ENCODE results near the gene OTOG.

The OTOG gene

GRCh38 chr11:17588166-17588565, 41.1 kb downstream of the OTOG start:
- no peak for DNase-seq (ENCODE audit: low spot score)

- no peak for DNase-seq (ENCODE audit: low spot score)
Measured at GRCh38 chr11:17588721-17589120, 41.7 kb downstream of the OTOG start.

- no peak for DNase-seq (ENCODE audit: low spot score)
Measured at GRCh38 chr11:17590463-17590862, 43.4 kb downstream of the OTOG start.

GRCh38 chr11:17591293-17591692, 44.2 kb downstream of the OTOG start:
- DNase-seq (ENCODE audit: low spot score): no peak

- DNase-seq (ENCODE audit: low spot score): no peak
Measured at GRCh38 chr11:17593466-17594245, 46.6 kb downstream of the OTOG start.

- no peak for DNase-seq (ENCODE audit: low spot score)
Measured at GRCh38 chr11:17594686-17595192, 47.7 kb downstream of the OTOG start.

- DNase-seq (ENCODE audit: low spot score): no peak
Measured at GRCh38 chr11:17595526-17596309, 48.7 kb downstream of the OTOG start.

GRCh38 chr11:17596310-17596669, 49.2 kb downstream of the OTOG start:
- DNase-seq (ENCODE audit: low spot score): no peak

GRCh38 chr11:17596711-17597110, 49.7 kb downstream of the OTOG start:
- no peak for DNase-seq (ENCODE audit: low spot score)

- DNase-seq (ENCODE audit: low spot score): no peak
Measured at GRCh38 chr11:17597770-17598169, 50.7 kb downstream of the OTOG start.

GRCh38 chr11:17598700-17599459, 51.8 kb downstream of the OTOG start:
- peak; percentile 70 for DNase-seq (ENCODE audit: low spot score)

GRCh38 chr11:17599460-17599925, 52.4 kb downstream of the OTOG start:
- DNase-seq (ENCODE audit: low spot score): no peak

- DNase-seq (ENCODE audit: low spot score): no peak
Measured at GRCh38 chr11:17600316-17601255, 53.5 kb downstream of the OTOG start.

- DNase-seq (ENCODE audit: low spot score): no peak
Measured at GRCh38 chr11:17601256-17601671, 54.2 kb downstream of the OTOG start.

GRCh38 chr11:17601676-17602075, 54.6 kb downstream of the OTOG start:
- DNase-seq (ENCODE audit: low spot score): no peak

- no peak for DNase-seq (ENCODE audit: low spot score)
Measured at GRCh38 chr11:17602105-17603001, 55.3 kb downstream of the OTOG start.

GRCh38 chr11:17603056-17603825, 56.2 kb downstream of the OTOG start:
- no peak for DNase-seq (ENCODE audit: low spot score)

- peak; percentile 76 for DNase-seq (ENCODE audit: low spot score)
Measured at GRCh38 chr11:17604201-17604914, 57.3 kb downstream of the OTOG start.

GRCh38 chr11:17604915-17605233, 57.8 kb downstream of the OTOG start:
- no peak for DNase-seq (ENCODE audit: low spot score)

Data from hematopoietic multipotent progenitor cell treated with erythropoietin and hydrocortisone succinate and interleukin-3 and kit ligand, for 17 days (in vitro differentiated cells).